NCI-H146 treated with DMSO at 0.1 percent for 48 hours (cell line): ENCODE results near the gene CFAP299.

Source experiments
- DNase-seq: peaks from one replicate; lab custom pipeline; 2025; ENCODE audit not compliant: unreplicated experiment; lab: John Stamatoyannopoulos, UW

Gene CFAP299

GRCh38 chr4:80806472-80806871, 470.9 kb downstream of the CFAP299 start:
- DNase-seq, result no peak

- no peak for DNase-seq
These were observed 473.7 kb downstream of the CFAP299 start for GRCh38 chr4:80809039-80809729.

GRCh38 chr4:80811406-80811805, 475.9 kb downstream of the CFAP299 start:
- DNase-seq, result no peak

- DNase-seq, result no peak
These were observed 476.6 kb downstream of the CFAP299 start for GRCh38 chr4:80812145-80812544.

GRCh38 chr4:80814266-80814665, 478.7 kb downstream of the CFAP299 start:
- DNase-seq, result no peak

- DNase-seq, result no peak
These were observed 496.1 kb downstream of the CFAP299 start for GRCh38 chr4:80831383-80832361.

- DNase-seq, result no peak
These were observed 503.8 kb downstream of the CFAP299 start for GRCh38 chr4:80839281-80839680.

- no peak for DNase-seq
These were observed 504.3 kb downstream of the CFAP299 start for GRCh38 chr4:80839792-80840191.

- no peak for DNase-seq
These were observed 504.9 kb downstream of the CFAP299 start for GRCh38 chr4:80840396-80840795.

- no peak for DNase-seq
These were observed 506.2 kb downstream of the CFAP299 start for GRCh38 chr4:80841587-80842281.

GRCh38 chr4:80846210-80846609, 510.7 kb downstream of the CFAP299 start:
- DNase-seq, result no peak

GRCh38 chr4:80852061-80852460, 516.5 kb downstream of the CFAP299 start:
- no peak for DNase-seq

GRCh38 chr4:80873571-80873970, 538.0 kb downstream of the CFAP299 start:
- no peak for DNase-seq

GRCh38 chr4:80874979-80875378, 539.4 kb downstream of the CFAP299 start:
- DNase-seq, result no peak

- no peak for DNase-seq
These were observed 540.1 kb downstream of the CFAP299 start for GRCh38 chr4:80875642-80876041.

GRCh38 chr4:80876810-80877209, 541.3 kb downstream of the CFAP299 start:
- DNase-seq, result no peak

GRCh38 chr4:80878218-80878617, 542.7 kb downstream of the CFAP299 start:
- DNase-seq, result no peak

- DNase-seq, result no peak
These were observed 562.2 kb downstream of the CFAP299 start for GRCh38 chr4:80897537-80898303.

- no peak for DNase-seq
These were observed 565.4 kb downstream of the CFAP299 start for GRCh38 chr4:80900908-80901307.

GRCh38 chr4:80903020-80903419, 567.5 kb downstream of the CFAP299 start:
- no peak for DNase-seq

- DNase-seq, result no peak
These were observed 574.4 kb downstream of the CFAP299 start for GRCh38 chr4:80909938-80910337.
